ENCODE results near the gene CCR8. TPM values are rescaled to one million over a fixed set of nuclear protein-coding genes. Genes with fewer than 3 reads are reported as not detected.

Gene CCR8
- total RNA-seq, 1 experiment from 2014 or later: not detected

GRCh38 chr3:39358333-39358732 lies 28.8 kb downstream of the CCR8 start:
- no peaks in the 10 kb centered on the region for H3K9me3 ChIP-seq (ENCODE audit: insufficient read depth, low read depth)
- BruUV-seq (replicated peaks): no TSS peak
- H2AFZ ChIP-seq: no peak overlapping the region
- H3K4me3 ChIP-seq: no peak overlapping the region
- H3K4me1 ChIP-seq (replicated peaks; ENCODE audit: insufficient read depth): no peaks in the 10 kb centered on the region
- no peaks in the 10 kb centered on the region for H3F3A ChIP-seq (ENCODE audit: insufficient read depth, low read depth)
- H3K27me3 ChIP-seq (ENCODE audit: insufficient read depth, low read depth): peaks cover 6% of the 10 kb centered on the region
- TF ChIP-seq EZH2 (IDR thresholded peaks at IDR 0.05; ENCODE audit: low read depth) (no peak), CTCF (conservative IDR thresholded peaks at IDR 0.05) (no peak)
- intact Hi-C loops (cut with micrococcal nuclease; ENCODE audit: unreplicated experiment): no loop called here
- no peaks in the 10 kb centered on the region for H3K9me2 ChIP-seq (ENCODE audit: insufficient read depth)
- ChIA-PET CTCF (no interaction called here), POLR2A (ENCODE audit: unreplicated experiment) (no interaction called here)
- H3K27ac ChIP-seq: no peak overlapping the region
- H3K4me2 ChIP-seq: no peak overlapping the region
- no peaks in the 10 kb centered on the region for H3K36me3 ChIP-seq (ENCODE audit: low read depth)
- no peaks in the 10 kb centered on the region for H3K79me2 ChIP-seq (ENCODE audit: low read depth)
- H4K20me1 ChIP-seq (ENCODE audit: insufficient read depth): no peaks in the 10 kb centered on the region
- no peak for DNase-seq

GRCh38 chr3:39361252-39361927 lies 31.9 kb downstream of the CCR8 start:
- Histone ChIP-seq H3K27ac (no peak overlapping the region), H4K20me1 (ENCODE audit: insufficient read depth) (no peaks in the 10 kb centered on the region), H3K9me3 (ENCODE audit: insufficient read depth, low read depth) (no peaks in the 10 kb centered on the region), H3K4me2 (no peak overlapping the region), H2AFZ (no peak overlapping the region), H3K9me2 (ENCODE audit: insufficient read depth) (no peaks in the 10 kb centered on the region), H3K79me2 (ENCODE audit: low read depth) (no peaks in the 10 kb centered on the region), H3K27me3 (ENCODE audit: insufficient read depth, low read depth) (peaks cover 3% of the 10 kb centered on the region), H3F3A (ENCODE audit: insufficient read depth, low read depth) (no peaks in the 10 kb centered on the region), H3K36me3 (ENCODE audit: low read depth) (no peaks in the 10 kb centered on the region), H3K4me3 (no peak overlapping the region), H3K4me1 (replicated peaks; ENCODE audit: insufficient read depth) (no peaks in the 10 kb centered on the region)
- ChIA-PET POLR2A (ENCODE audit: unreplicated experiment) (no interaction called here), CTCF (no interaction called here)
- intact Hi-C loops (cut with micrococcal nuclease; ENCODE audit: unreplicated experiment): no loop called here
- TF ChIP-seq CTCF (conservative IDR thresholded peaks at IDR 0.05) (no peak), EZH2 (IDR thresholded peaks at IDR 0.05; ENCODE audit: low read depth) (no peak)
- no TSS peak for BruUV-seq (replicated peaks)
- DNase-seq: no peak

- Histone ChIP-seq H3K36me3 (ENCODE audit: low read depth) (no peaks in the 10 kb centered on the region), H4K20me1 (ENCODE audit: insufficient read depth) (no peaks in the 10 kb centered on the region), H3K9me3 (ENCODE audit: insufficient read depth, low read depth) (no peaks in the 10 kb centered on the region), H3K27ac (no peak overlapping the region), H3K4me3 (no peak overlapping the region), H3K9me2 (ENCODE audit: insufficient read depth) (no peaks in the 10 kb centered on the region), H3K4me1 (replicated peaks; ENCODE audit: insufficient read depth) (no peaks in the 10 kb centered on the region), H3K27me3 (ENCODE audit: insufficient read depth, low read depth) (peaks cover 3% of the 10 kb centered on the region), H3F3A (ENCODE audit: insufficient read depth, low read depth) (no peaks in the 10 kb centered on the region), H2AFZ (no peak overlapping the region), H3K79me2 (ENCODE audit: low read depth) (no peaks in the 10 kb centered on the region), H3K4me2 (no peak overlapping the region)
- ChIA-PET POLR2A (ENCODE audit: unreplicated experiment) (no interaction called here), CTCF (no interaction called here)
- DNase-seq: no peak
- intact Hi-C loops (cut with micrococcal nuclease; ENCODE audit: unreplicated experiment): no loop called here
- TF ChIP-seq EZH2 (IDR thresholded peaks at IDR 0.05; ENCODE audit: low read depth) (no peak), CTCF (conservative IDR thresholded peaks at IDR 0.05) (no peak)
- no TSS peak for BruUV-seq (replicated peaks)
Observed at GRCh38 chr3:39362192-39362591, 32.7 kb downstream of the CCR8 start.

All from PC-9 (cell line).